ENCODE measurements around the gene ZNF2. TPM values are rescaled to one million over a fixed set of nuclear protein-coding genes. Genes with fewer than 3 reads are reported as not detected.
A peak's percentile ranks its signal among the peaks of the same experiment; 100 is the strongest.

The ZNF2 gene
- total and polyA plus RNA-seq, 2 experiments from 2014 or later, result 2.0 to 2.5 TPM

- no peak for TF ChIP-seq ZNF462 (CRISPR knock-in tag; IDR thresholded peaks at IDR 0.05)
- no peak for TF ChIP-seq ZNF114 (CRISPR knock-in tag; IDR thresholded peaks at IDR 0.05)
- TF ChIP-seq CREB1 (CRISPR knock-in tag; IDR thresholded peaks at IDR 0.05; ENCODE audit: low read depth), result no peak
- TF ChIP-seq ETS1 (IDR thresholded peaks at IDR 0.05), result no peak
- no peak for TF ChIP-seq EZH2phosphoT487 (IDR thresholded peaks at IDR 0.05; ENCODE audit: unreplicated experiment)
- TF ChIP-seq NANOG (IDR thresholded peaks at IDR 0.05; ENCODE audit: borderline replicate concordance), result no peak
- TF ChIP-seq POLR2AphosphoS5 (IDR thresholded peaks at IDR 0.05; ENCODE audit: low read depth), result no peak
These were observed 38.8 kb downstream of the ZNF2 start (continued) for GRCh38 chr2:95204396-95204795.

- H3K4me2 ChIP-seq, result peak overlapping the region; percentile 93
- H3F3A ChIP-seq (replicated peaks; ENCODE audit: low read depth), result peaks cover 5% of the 10 kb centered on the region; the same call in 1 of the 2 replicates
- no peak for TF ChIP-seq ZNF114 (CRISPR knock-in tag; IDR thresholded peaks at IDR 0.05)
- TF ChIP-seq ZNF462 (CRISPR knock-in tag; IDR thresholded peaks at IDR 0.05), result no peak
- TF ChIP-seq STAT1 (IDR thresholded peaks at IDR 0.05; ENCODE audit: unreplicated experiment), result no peak
- no peak for TF ChIP-seq JUNB (IDR thresholded peaks at IDR 0.05; ENCODE audit: unreplicated experiment)
These were observed 40.5 kb downstream of the ZNF2 start for GRCh38 chr2:95206096-95206495.

More at GRCh38 chr2:95206096-95206495, 40.5 kb downstream of the ZNF2 start:
- Histone ChIP-seq H3K4me1 (ENCODE audit: insufficient read depth) (peaks cover 14% of the 10 kb centered on the region), H3K27me3 (ENCODE audit: insufficient read depth) (peaks cover 26% of the 10 kb centered on the region), H3K9me2 (ENCODE audit: insufficient read depth) (no peaks in the 10 kb centered on the region), H2AFZ (no peak overlapping the region), H3K79me2 (replicated peaks; ENCODE audit: insufficient read depth) (peaks cover 14% of the 10 kb centered on the region; the same call in 1 of the 2 replicates), H4K20me1 (replicated peaks; ENCODE audit: insufficient read depth) (peaks cover 9% of the 10 kb centered on the region), H3K36me3 (ENCODE audit: insufficient read depth) (peaks cover 5% of the 10 kb centered on the region), H3K27ac (ENCODE audit: low read depth) (no peak overlapping the region), H3K4me3 (peak overlapping the region; percentile 85)
- peak; percentile 36 for DNase-seq (ENCODE audit: low spot score)
- Mint-ChIP-seq H3K36me3 (ENCODE audit: low read depth) (peaks cover 29% of the 10 kb centered on the region), H3K9me3 (peaks cover 21% of the 10 kb centered on the region), H3K4me1 (peaks cover 21% of the 10 kb centered on the region; the same call in 2 of the 3 replicates), H3K27me3 (ENCODE audit: insufficient read depth, low read depth, poor library complexity) (peaks cover 20% of the 10 kb centered on the region), H3K4me3 (peak overlapping the region; percentile 86), H3K27ac (0 out of 2 replicates have a peak overlapping the region, but pooled peaks have one; percentile 65)
- ATAC-seq, result peak; percentile 7; the same call in 2 of the 3 replicates
